SHP77 treated with DMSO at 0.1 percent for 48 hours (cell line): ENCODE results near the gene RTEL1.

Experiments
- DNase-seq: peaks from one replicate; lab custom pipeline; 2025; lab: John Stamatoyannopoulos, UW

RTEL1 gene

GRCh38 chr20:63697868-63698545 lies 39.9 kb downstream of the RTEL1 start:
- DNase-seq, result no peak

GRCh38 chr20:63698739-63699465 lies 40.8 kb downstream of the RTEL1 start:
- no peak for DNase-seq

GRCh38 chr20:63699466-63700198 lies 41.5 kb downstream of the RTEL1 start:
- no peak for DNase-seq

GRCh38 chr20:63700199-63701050 lies 42.3 kb downstream of the RTEL1 start:
- DNase-seq, result no peak

GRCh38 chr20:63701051-63701328 lies 42.9 kb downstream of the RTEL1 start:
- DNase-seq, result no peak

GRCh38 chr20:63701329-63702035 lies 43.4 kb downstream of the RTEL1 start:
- DNase-seq, result no peak

GRCh38 chr20:63702036-63702665 lies 44.0 kb downstream of the RTEL1 start:
- no peak for DNase-seq

GRCh38 chr20:63702751-63703470 lies 44.8 kb downstream of the RTEL1 start:
- no peak for DNase-seq

- no peak for DNase-seq
Observed at GRCh38 chr20:63703471-63703975, 45.4 kb downstream of the RTEL1 start.

- no peak for DNase-seq
Observed at GRCh38 chr20:63703976-63704748, 46.0 kb downstream of the RTEL1 start.

- no peak for DNase-seq
Observed at GRCh38 chr20:63704749-63705117, 46.6 kb downstream of the RTEL1 start.

- DNase-seq, result no peak
Observed at GRCh38 chr20:63705232-63706026, 47.3 kb downstream of the RTEL1 start.

- DNase-seq, result no peak
Observed at GRCh38 chr20:63706027-63706695, 48.0 kb downstream of the RTEL1 start.

GRCh38 chr20:63706852-63707557 lies 48.9 kb downstream of the RTEL1 start:
- DNase-seq, result no peak

GRCh38 chr20:63707558-63708300 lies 49.6 kb downstream of the RTEL1 start, which contains the start of the genes ARFRP1 and ZGPAT:
TSS of gene ARFRP1 (minus strand) at chr20:63707976. CDS start at chr20:63707091, 885 bp downstream.
TSS of gene ZGPAT (plus strand) at chr20:63708039. CDS start at chr20:63708581, 542 bp downstream.
- peak; percentile 77 for DNase-seq
